Stimulated activated CD8-positive, alpha-beta memory T cell treated with anti-CD3 and anti-CD28 coated beads, Interleukin-4, amount 100 ng/mL, for 24 hours (primary cell): ENCODE measurements around the gene MAMDC2.
"Not testable (repeated sequence)": the region's sequence is repeated elsewhere in the genome, so short reads cannot be mapped to it uniquely, and the experiment has no call there.

Source experiments
- DNase-seq: peaks from one replicate; pipeline ENCODE4 v3.0.0-alpha.2; 2020; ENCODE audit warnings: low read depth

The MAMDC2 gene

DNA sequence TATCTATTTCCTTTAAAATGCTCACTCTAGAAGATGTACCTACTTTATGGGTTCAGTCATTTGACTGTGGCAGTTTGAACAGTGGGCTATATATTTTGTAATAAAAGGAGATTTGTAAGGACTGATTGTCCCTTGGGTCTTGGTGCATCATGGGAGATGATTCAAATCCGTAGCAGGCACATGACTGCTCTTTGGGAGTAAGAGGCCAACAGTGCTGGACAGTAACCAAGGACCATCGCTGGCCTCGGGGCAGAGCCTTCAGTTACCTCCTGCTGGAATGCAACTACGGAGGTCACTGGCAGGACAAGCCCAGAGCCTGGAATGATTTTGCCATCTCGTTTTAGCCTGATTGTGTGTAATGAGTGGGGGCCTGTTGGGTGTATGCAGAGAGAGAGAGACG lies 7.0 kb upstream of the MAMDC2 start:
- DNase-seq = no peak

GRCh38 chr9:70038171-70038621 lies 5.5 kb upstream of the MAMDC2 start:
- not testable (repeated sequence) for DNase-seq

GRCh38 chr9:70040376-70040903 lies 3.2 kb upstream of the MAMDC2 start:
- no peak for DNase-seq

DNA sequence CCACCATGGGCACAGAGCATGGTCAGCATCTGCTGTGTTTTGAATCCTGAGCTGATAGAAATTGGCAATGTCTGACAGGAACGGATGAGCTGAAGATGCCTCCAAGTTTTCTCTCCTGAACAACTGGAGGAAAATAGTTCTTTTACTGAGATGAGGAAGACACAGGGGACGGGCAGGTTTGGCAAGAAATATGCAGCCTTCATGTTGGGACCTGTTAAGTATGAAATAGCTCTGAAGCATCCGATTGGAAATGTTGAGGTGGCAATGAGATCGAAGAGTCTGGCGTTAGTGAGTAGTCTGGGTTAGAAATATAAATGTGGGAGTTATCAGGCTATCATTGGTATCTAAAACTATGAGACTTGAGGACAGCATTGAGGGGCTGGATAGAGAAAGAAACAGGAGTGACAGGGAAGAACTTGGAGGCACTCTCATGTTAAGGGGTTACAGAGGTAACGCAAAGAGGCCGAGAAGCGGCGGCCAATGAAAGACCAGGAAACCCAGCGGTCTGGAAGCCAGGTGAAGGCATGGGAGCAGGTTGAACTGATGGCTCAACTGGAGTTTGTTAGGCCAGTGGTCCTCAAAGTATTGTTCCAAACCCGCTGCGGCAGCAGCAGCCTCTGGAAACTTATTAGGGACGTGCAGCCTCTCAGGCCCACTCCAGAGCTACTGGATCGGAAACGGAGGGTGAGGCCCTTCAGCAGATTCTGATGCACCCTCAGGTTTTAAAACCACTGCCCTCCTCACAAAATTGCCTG lies 1.0 kb upstream of the MAMDC2 start:
- DNase-seq = no peak

- DNase-seq = no peak
Observed at GRCh38 chr9:70043285-70043684, 363 bp upstream of the MAMDC2 start.

DNA sequence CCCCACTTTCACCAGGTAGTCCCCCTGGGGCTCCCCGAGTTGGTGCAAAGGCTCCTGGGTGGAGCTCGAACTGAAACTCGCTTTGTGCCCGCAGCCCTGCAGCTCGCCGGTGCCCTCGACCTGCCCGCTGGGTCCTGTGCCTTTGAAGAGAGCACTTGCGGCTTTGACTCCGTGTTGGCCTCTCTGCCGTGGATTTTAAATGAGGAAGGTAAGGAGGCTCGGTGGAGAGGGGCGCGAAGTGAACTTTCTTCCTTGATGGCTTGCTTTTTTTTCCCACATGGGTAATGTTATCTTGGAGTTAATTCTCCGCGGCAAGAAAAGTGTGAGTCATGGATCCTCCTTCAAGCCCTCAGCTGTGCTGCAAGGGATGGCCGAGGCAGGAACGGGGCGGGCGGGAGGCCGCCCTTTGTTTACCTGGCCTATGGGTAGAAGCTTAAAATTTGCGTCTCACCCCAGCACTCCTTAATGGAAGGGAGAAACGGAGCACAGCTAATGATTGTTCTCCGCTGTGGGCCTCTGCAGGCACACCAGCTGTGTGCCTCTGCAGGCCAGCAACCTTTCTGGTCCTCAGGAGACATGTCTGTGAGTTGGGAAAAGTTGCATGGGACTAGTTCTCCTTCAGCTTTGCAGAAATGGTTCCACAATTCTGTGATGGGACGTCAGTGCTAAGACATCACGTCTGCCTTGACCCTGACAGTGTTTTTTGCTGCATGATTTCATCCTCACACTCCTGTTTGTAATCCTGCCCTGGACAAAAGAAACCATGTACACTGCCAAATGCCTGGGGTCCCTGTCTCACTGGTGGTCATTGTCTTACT lies 1.1 kb downstream of the MAMDC2 start:
- DNase-seq = no peak

DNA sequence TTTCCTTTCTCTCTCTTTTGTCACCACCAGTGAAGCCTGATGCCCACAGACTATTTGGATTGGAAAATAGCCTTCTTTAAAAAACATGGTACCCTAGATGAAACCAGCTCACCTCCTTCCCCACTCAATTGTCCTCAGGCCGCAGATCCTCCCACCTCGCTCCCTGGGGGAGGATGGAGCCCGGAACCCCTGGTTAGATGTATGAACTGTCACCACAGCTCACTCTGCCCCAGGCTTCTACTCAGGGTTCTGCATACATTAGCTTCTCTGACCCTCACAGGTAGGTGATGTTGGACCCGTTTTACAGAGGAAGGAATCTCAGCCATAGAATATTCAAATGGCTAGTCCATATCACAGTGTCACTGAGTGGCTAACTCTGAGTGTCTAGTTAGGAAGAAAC lies 1.8 kb downstream of the MAMDC2 start:
- DNase-seq = no peak

- DNase-seq = no peak
Observed at GRCh38 chr9:70046274-70047070, 2.8 kb downstream of the MAMDC2 start.

GRCh38 chr9:70049236-70049635 lies 5.6 kb downstream of the MAMDC2 start:
- no peak for DNase-seq

DNA sequence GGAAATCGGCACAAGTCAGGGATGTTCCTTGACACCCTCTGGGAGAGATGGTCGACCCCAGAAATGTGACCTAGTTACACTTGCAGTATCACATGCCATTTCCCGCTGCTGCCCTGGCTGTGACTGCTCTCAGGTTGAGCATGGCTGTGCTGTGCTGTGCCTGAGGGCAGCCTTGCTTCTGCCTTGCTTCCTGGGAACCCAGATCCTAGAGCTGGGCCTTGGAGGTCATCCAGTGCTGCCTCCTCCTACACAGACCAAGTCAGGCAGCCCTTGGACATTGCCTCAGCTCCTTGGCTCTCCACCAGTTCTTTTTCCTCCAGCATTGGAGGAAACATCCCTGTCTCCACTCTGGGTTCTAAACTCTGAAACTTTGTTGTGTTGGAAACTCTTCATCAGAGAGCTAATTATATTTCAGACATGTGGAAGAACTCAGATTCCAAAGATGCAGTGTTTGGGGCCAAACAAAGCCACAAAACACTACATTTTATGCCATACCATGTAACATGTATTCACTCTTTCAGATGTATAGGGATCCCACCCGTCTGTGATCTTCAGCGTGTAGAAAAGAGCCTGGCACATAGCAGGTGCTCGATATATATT lies 6.1 kb downstream of the MAMDC2 start:
- no peak for DNase-seq

DNA sequence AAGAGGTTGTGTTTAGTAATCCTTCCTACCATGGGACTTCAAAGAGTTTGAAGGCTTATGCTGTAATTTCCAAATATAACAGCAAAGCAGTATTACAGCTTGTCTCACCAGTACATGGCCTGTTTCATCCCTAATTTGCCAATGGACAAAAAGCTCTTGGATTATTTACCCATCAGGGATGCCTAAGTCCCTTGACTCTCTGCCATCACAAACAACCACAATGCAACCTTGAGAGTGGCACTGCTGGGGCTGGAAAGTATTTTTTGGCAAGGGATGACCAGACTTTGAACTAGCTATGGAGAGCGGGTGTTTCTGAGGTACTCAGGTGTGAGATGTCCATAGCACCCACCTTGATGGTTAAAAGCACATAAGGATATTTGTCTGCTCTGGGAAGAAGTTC lies 9.1 kb downstream of the MAMDC2 start:
- no peak for DNase-seq

DNA sequence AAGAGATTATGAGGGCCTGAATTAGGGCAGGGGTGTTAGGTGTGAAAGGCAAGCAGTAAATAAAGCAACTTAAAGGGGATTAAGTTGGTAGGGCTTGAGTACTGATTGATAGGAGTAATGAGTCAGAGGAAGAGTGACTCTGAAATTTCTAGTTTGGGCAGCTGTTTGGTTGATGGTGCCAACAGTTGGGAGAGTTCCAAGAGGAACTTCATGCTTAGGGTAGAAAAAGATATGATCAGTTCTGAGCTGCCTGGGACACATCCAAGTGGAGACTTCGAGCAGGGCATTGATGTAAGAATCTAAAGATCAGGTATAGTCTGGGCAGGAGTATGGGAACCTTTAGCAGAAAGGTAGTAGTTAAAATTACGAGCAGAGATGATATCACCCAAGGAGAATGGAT lies 10.2 kb downstream of the MAMDC2 start:
- DNase-seq = no peak

DNA sequence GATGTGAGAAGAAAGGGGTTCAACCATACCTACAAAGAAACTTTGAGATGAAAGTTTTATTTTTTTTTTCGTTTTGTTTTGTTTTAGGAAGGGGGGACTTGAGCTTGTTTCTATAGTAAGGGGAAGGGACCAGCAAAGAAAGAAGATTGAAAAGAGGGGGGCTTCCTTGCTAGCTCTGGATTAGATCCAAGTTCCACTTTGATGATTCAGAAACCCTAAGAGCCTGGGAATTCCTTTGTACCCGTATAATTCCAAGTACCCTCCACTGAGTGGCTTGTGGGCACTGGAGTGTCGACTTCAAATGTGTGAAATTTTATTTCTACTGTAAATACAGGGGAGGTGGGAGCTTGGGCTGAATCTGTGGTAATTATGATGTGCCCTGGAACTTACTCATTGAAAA lies 10.9 kb downstream of the MAMDC2 start:
- no peak for DNase-seq

DNA sequence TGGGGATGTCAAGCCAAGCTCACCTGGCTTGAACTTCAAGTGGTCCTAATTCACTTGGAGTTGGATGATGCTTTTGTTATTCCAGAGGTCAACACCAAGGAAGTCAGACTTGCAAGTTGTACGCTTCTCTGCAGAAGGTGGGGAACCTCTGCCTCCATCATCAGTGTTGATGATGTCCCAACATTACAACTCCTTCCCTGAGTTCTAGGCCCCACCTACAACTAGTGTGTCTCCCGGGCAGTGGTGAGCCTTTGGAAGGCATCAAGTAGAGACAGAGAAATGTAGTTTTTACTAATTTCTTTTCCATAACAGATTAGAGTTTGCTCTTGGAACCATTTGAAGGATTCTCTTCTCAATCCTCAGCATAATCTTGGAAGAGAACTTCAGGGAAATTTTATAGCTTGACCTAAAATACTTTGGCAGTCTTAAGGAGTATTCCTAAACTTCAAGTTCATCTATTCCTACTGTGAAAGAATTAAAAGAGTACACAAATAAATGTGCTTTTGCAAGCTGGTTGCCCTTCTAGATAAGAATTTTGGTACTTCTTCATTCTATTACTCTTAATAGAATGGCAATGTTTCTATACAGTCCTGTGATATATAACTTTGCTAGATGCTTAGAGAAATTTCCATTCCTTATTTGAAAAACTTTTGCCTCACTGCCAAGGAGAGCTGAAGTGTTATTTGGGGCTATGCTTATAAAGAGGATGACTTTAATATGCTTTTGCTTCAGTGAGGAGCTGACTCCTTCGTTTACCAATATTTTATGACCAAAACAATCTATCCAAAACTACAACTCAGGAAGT lies 12.0 kb downstream of the MAMDC2 start:
- DNase-seq = no peak

- no peak for DNase-seq
Observed at GRCh38 chr9:70056211-70056944, 12.7 kb downstream of the MAMDC2 start.

DNA sequence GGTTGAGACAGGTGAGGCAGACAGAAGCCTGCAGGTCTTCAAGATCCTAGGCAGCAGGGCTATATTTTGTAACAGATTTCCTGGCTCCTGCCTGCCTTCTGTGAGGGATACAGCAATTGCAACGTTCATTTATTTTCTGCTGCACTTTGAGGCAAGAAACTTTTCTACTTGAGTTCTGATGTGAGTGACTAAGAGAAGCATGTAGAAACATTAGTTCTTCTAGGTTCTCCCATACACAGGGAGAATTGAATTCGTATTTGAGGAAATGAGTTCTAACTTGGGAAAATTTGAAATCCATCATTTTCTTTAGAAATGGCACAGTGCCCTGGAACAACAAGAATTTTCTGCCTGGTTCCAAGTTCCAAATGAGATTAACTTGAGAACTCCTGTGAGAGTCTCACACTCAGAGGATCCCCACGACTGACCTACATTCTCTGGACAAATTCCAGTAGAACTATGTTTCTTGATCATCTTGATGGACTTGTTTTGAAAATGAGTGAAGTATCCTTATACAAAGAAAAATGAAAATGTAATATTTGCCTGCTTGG lies 15.0 kb downstream of the MAMDC2 start:
- no peak for DNase-seq

DNA sequence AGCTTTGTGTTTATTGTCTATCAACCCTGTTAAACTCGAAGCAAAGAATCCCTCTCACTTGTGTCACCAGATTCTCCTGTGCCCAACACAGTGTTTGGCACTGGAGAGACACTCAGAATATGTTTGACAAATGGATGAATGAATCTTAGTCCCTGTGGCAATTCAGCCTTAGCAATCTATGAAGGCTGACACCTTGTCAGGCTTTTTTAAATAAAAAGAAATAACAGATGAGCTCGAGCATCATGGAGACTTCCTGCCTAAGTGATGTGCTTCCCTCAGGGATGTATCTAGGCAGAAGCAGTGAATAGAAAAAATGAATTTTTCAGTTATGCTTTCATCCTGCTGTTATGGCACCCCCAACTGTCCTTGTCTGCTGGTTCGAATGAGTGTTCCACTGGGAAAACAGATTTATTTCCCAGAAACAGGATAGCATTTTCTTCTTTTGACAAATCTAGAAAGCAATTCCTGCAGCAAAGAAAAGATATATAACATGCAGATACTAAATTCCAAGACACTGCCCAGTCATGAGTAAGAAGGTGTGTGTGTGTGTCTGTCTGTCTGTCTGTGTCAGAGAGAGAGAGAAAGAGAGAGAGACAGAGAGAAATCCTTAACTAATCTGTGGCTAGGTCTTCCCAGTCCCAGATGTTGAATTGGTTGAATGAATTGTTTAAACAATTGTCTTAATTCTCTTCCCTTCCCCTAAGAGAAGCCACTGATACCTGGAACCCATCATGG lies 16.7 kb downstream of the MAMDC2 start:
- no peak for DNase-seq

- DNase-seq = no peak
Observed at GRCh38 chr9:70060883-70061507, 17.3 kb downstream of the MAMDC2 start.

- no peak for DNase-seq
Observed at GRCh38 chr9:70061776-70062175, 18.1 kb downstream of the MAMDC2 start.
